CD4-positive, alpha-beta T cell treated with Interleukin-4 for 1 hour (primary cell): Measurements from ENCODE around the gene FSD1L.
"Not testable (repeated sequence)": the region's sequence is repeated elsewhere in the genome, so short reads cannot be mapped to it uniquely, and the experiment has no call there.

ENCODE experiments used
- DNase-seq, 2 donors: peaks; one replicate each; pipeline ENCODE4 v3.0.0-alpha.2; 2020 to 2022

The FSD1L gene

DNA sequence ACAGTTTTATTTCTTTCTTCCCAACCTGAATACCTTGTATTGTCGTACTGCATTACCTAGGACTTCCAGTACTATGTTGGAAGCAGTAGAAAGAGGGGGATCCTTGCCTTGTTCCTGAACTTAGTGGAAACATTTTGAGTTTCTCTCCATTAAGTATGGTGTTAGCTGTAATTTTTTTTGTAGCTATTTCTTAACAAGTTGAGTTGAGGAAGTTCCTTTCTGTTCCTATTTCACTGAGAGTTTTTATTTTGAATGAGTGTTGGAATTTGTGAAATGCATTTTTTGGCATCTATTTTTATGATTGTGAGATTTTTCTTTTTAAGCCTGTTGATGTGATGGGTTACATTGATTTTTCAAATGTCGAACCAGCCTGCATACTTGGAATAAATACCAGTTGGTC, 49.0 kb downstream of the FSD1L start:
- no peak for DNase-seq

DNA sequence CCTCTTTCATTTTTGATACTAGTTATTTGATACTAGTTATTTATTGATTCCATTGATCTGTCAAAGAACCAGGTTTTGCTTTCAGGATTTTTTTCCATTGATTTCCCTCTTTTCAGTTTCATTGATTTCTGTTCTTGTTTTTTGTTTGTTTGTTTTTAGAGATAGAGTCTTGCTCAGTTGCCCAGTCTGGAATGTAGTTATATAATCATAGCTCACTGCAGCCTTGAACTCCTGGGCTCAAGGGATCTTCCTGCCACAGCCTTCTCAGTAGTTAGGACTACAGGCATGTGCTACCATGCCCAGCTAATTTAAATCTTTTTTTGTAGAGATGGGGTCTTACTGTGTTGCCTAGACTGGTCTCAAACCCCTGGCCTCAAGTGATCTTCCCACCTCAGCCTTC, 49.9 kb downstream of the FSD1L start:
- DNase-seq: no peak

DNA sequence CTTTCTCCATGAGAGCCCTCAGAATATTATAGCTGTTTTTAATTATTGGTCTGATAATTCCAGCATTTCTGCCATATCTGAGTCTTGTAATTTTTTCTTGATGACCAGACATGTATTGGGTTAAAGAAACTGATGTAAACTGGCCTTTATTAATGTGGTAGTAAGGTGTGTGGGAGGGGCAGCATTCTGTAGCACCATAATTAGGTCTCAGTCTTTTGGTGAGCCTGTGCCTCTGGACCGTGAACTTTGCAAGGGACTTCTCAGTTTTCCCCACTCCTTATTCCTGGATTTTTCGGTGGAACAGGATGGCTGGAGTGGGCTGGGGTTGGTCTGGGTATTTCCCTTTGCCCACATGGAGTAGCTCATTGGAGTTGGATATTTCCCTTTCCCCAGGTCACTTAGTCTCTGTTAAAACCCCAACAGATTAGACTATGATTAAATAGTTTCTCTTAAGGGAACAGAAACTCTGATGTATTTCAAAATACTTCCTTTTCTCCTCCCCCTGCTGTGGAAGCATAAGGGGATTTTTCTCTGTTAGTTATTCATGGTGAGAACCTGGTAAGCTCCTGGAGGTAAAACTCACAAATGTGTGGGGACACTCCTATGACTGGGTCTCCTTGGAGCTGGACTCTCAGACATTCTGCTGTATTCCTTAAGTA, 52.4 kb downstream of the FSD1L start:
- DNase-seq: no peak

DNA sequence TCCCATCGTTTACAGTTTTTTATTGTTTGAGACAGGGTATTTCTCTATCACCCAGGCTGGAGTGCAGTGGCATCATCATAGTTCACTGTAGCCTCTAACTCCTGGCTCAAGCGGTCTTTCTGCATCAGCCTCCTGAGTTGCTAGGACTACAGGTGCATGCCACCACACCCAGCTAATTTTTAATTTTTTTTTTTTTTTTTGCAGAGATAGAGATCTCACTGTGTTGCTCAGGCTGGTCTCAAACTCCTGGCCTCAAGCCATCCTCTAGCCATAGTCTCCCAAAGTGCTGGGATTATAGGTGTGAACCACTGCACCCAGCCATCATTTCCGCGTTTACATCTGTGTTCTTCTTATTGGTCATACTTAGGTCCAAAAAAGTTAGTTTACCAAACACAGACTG, 53.6 kb downstream of the FSD1L start:
- DNase-seq: no peak

DNA sequence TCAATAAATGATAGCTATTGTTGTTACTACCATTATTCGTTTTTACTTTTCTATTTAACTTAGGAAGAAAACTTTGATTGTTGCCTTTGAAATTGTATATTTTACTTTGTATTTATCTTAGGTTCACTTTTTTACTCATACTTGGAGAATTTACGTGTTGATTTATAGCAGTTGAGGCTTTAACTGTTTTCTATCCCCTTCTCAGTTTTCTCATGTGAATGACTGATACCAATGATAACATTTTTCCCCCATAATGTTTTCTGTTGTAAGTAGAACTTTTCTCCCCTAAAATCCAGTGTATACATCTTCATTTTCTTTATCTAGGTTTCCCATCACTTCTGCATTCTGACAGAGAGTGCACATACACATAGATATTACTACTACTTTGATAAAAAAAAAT, 54.4 kb downstream of the FSD1L start:
- DNase-seq: no peak

DNA sequence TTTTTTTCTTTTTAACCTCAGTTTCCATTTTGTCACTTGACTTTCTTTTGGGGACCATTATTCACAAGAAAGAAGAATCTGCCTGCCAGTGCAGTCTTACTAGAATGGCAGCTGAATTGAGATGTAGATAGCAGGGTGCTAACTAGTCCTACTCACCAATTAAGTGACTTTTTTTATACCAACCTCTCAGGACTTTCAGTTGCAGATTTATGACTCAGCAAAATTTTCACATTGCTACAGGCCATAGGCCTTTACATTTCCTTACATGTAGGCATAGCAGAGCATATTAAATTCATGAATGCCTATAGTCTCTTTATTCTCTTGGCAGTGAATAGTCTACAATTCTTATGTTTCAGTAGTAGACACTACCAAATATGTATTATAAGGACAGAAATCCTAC, 56.0 kb downstream of the FSD1L start:
- DNase-seq: no peak

DNA sequence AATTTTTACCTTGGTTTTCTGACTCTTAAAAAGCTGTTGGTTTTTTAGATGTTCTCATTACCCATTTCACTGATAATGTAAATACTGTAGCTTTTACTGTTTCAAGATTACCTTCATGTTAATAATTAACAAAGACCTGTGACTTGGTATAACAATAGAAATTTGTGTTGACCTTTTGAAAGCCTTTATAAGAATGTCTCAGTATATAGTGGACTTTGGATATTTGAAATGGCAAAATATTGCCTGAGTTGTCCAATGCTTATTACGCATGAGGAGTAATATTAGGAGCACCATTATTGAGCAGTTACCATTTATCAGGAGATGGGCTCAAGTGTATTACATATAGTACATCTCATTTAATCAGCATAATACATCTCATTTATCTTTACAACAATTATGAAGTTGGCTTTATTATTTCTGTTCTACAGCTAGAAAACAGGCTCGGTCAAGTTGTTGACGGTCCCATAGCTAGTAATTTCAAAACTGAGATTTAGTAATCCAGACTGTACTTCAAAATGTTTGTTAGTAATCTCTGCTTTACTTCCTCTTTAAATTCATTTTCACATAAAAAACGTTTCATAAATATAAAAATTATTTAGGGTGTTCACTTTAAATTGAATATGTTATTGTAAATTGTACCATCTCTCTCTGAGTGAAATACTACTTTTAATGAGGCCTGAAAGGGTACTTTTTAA, 59.4 kb downstream of the FSD1L start:
- DNase-seq: no peak

DNA sequence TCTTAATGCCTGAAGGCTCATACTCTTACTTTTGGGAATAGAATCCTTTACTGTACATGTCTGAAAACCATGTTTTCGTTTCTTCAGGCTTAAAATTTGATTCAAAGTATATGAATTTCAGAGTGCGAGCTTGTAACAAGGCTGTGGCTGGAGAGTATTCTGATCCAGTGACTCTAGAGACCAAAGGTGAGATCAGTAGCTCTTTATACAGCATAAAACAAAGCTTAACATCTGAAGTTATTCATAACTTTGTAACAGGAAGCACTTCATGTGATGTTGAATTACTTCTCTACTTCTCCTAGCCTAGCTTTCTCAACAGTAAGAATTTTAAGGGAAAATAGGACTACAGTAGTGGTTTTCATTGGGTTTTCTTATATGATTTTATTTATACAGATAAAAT, 60.7 kb downstream of the FSD1L start:
- DNase-seq: no peak

DNA sequence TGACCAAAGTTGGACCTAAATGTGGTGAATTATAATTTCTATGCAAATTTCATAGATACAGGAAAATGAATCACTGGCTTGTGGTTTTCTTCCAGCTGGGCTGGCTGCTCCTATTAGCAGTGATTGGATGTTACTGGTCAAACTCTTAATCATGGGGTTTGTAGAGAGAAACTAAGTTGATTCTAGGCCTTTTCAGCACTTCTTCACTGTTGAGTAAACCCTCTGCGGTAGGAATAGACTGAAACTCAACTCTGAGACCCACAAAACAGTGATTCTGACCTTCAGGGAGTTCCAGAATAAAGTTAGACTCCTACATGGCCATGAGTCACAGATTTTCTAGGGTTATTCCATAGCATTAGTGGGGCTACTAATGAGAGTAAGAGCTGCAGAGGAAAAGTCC, 62.2 kb downstream of the FSD1L start:
- DNase-seq: no peak

DNA sequence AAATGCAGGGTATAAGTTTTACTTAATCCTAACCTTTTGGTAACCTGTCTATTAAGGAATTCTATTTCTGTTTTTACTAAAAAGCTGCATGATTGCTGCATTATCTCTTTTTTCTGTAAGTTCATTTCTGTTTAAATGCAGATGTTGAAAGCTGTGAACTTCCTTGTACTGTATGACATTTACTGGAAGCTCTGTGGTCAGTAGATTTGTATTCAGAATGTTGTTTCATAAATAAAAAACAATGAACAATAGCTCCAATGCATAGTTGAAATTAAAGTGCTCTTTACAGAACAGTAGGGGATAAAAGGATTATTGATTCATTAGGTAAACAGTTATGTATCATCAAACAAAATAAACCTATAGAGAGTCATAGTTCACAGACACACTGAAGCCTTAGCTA, 63.6 kb downstream of the FSD1L start:
- DNase-seq: no peak

DNA sequence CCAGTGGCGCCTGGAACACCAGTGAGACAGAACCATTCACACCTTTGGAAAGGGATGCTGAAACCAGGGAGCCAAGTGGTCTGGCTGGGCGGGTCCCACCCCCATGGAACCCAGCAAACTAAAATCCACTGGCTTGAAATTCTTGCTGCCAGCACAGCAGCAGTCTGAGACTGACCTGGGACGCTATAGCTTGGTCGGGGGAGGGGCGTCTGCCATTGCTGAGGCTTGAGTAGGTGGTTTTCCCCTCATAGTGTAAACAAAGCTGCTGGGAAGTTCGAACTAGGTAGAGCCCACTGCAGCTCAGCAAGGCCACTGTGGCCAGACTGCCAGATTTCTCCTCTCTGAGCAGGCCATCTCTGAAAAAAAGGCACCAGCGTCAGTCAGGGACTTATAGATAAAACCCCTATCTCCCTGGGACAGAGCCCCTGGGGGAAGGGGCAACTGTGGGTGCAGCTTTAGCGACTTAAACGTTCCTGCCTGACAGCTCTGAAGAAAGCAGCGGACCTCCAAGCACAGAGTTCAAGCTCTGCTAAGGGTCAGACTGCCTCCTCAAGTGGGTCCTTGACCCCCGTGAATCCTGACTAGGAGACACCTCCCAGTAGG, 68.1 kb downstream of the FSD1L start:
- no peak for DNase-seq

DNA sequence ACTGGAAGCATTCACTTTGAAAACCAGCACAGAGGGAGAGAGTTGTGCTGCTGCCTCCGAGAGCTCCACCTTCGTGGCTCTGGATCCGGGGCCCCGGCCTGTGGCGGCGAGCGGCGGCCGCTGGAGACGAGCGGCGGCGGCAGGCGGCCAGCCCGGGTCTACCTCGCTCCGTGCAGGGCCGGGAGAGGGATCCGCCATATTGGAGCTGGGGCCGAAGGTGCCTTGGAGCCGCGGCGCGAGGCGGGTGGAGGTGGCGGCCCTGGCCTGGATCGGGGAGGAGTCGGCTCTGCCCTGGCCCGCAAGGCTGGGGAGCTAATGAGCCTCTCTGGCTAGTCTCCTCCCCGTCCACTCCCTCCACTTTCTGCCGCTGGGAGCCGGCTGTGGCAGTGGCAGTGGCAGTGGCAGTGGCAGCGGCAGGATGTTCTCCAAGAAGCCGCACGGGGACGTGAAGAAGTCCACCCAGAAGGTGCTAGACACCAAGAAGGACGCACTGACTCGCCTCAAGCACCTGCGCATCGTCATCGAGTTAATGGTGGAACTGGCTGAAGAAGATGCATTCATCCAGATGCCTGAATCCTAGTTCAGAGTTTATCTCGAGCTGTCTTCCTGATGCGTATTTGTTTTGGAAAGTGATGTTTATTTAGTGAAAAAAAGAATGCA, 72.0 kb downstream of the FSD1L start:
- peak; percentile 24 to 40 for DNase-seq

DNA sequence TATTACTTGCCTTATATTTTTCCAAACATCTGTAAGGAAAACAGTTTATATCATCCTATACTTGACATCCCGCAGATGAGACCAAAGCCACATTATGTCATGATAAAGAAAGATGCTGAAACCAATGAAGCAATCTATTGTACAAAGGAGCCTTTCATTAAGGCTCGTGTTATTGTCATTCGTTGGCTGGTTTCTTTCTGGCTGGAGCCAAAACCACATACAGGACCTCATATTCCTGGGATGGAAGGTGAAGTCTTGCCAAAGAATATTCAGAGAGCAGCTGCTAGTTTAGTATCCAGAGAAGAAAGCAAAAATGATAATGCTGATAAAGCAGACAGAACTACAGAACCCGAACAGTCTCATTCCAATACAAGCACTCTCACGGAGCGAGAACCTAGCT, 73.2 kb downstream of the FSD1L start:
- not testable (repeated sequence) for DNase-seq

DNA sequence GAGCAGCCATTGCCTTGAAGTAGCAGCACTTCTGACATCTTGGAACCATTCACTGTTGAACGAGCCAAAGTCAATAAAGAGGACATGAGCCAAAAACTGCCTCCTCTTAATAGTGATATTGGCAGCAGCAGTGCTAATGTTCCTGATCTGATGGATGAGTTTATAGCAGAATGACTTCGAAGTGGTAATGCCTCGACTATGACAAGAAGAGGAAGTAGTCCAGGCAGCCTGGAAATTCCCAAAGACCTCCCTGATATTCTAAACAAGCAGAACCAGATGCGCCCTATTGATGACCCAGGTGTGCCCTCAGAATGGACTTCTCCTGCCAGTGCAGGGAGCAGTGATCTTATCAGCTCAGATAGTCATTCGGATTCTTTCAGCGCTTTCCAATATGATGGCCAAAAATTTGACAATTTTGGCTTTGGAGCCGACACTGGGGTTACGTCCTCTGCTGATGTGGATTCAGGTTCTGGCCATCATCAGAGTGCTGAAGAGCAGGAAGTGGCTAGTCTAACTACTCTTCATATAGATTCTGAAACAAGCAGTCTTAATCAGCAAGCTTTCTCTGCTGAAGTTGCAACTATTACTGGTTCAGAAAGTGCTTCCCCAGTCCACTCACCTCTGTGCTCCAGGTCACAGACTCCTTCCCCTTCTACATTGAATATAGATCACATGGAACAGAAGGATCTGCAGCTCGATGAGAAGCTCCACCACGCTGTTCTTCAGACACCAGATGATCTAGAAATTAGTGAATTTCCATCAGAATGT, 75.0 kb downstream of the FSD1L start:
- DNase-seq: not testable (repeated sequence)

DNA sequence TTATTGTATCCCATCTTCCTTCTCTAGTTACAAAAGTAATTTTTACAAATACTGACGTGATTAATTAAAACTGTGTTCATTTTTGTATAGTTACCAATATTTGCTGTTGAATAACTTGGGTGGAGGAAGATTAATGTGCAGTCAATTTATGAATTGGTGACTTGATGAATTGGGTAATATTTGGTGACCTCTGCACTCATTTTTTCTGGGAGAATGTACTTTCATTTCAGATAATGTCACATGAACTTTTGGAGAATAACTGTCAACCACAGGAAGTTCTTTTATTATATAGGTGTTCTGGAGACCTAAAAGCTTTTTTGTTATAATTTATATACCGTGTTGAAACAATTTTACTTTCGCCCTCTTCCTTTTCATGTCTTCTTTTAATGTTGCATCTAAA, 83.7 kb downstream of the FSD1L start:
- no peak for DNase-seq

DNA sequence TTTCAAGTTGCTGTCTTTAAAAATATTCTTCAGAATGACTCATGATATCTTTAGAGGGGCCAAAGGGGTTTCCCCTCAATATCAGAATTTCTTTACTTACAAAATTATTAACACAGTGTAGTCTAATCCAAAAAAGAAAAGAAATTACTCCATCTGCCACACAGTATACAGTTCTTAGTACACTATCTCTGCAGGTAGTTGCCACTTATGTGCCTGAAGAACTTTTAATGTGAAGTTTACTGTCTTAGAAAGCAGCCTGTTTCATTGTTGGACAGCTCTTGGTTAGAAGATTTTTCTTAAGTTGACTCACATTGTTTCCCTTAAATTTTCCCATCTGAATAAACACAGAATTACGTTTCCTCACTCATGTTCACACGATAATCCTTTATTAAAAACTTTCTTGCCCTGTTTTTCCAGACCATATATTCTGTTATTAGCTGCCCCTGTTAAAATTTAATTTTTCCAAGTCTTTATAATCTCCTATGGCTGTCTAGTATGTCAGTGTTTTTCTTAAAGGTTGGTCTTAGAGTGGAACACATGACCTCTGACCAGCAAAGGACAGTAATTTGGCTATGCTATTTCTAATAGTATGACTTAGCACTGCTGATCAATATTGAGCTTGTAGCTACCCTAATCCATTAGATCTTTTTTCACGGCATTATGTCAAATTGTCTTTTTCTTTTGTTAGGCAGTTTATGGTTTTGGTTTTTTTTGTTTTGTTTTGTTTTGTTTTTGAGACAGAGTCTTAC, 88.3 kb downstream of the FSD1L start:
- no peak for DNase-seq

DNA sequence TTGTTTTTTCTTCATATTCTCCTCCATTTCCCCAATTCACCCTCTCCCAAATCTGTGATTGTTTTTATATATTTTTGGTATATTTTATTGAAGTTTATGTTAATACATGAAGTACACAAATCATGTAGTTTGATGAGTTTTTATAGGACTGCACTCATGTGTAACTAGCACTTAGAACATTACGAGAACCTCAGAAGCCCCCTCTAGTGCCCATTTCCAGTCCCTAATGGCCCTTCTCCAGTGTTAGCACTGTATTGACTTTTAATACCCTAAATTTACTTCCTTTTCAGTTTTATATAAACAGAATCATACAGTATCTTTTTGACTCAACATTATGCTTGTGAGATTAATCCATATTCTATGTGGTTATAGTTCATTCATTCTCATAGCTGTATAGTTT, 91.6 kb downstream of the FSD1L start:
- DNase-seq: no peak

DNA sequence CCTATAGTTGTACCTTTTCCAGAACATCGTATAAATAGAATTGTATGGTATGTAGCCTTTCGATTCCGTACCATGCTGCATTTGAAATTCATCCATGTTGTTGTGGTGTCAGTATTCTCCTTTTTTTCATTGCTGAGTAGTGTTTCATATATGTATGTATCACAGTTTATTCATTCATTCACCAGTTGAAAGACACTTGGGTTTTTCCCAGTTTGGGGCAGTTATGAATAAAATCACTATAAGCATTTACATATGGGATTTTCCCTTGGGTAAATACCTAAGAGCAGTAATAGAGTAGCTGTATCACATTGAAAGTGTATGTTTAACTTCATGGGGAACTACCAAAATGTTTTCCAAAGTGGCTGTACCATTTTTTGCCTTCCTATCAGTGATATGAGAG, 94.0 kb downstream of the FSD1L start:
- no peak for DNase-seq

DNA sequence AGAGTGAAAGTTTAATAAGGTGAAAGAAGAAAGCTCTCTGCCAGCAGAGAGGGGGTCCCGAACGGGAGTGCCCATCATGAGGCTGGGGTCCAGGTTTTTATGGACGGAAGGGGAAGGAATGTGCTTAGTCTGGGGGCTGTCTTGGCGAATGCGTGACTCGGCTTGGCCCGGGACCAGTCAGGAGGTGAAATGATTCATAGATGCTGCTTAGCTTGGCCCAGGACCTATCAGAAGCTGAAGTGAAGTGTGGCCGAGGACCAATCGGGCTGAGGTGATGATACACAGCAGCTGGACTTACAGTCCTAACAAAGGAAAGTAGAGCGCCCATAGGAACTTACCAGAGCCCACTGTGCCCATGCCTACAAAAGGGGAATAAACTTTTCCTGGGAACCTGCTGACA, 106.2 kb downstream of the FSD1L start:
- no peak for DNase-seq

DNA sequence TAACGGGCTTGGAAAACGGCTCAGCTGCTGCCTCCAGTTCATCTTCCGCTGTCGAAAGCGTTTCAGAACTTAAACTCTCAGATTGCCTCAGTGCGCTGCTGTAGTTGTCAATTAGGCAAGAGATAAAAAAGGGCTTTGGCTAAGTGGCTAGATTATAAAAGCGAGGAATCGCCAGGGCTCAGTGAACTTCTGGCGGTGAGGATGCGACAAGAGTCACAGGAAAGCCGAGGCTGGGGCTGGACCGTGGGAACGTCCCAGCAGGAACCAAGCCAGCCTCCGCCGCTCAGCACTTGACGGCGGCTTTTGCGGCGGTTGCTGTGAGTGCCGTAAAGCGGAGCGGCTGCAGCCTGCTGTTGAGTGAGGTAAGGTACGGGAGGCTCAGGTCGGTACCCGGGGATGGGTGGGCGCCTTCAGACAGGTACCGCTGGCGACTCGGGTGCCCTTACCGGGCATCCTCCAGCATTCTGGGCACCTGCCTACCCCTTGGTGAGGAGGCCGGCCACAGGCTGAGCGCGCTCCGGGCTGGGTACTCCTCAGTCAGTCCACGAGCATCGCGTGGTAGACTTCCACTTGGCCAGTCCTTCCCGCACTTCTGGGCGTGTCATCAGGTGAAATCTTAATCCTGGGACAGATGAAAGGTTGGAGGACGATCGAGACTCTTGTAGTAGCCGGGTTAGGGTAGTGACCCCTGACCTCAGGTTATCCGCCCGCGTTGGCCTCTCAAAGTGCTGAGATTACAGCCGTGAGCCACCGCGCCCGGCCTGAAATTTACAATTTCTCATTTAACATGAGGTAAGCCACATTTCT, 110.2 kb downstream of the FSD1L start, which contains the start of gene FKTN:
FKTN (plus strand) TSS at position 328 of the 807 bp plus-strand sequence. CDS start 16,902 bp downstream, outside the sequence.
- peak; percentile 85 to 86 for DNase-seq

DNA sequence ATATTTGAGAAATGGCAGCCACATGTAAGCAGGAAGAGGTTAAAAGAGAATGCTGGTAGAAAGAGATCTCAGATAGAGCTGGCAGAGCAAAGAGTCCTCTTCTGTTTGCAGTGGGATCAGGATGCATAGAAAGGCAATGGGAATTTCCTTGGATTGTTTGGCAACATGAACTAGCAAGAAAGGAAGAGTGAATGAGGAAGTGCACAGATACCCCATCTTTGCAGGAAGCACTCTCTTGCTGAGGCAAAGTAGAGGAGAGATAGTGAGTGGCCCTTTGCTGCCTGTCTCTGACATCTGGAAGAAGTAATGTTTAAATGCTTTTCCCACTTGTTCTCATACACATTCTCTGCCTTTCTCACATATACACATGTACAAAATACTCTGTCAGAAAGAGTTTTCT, 124.6 kb downstream of the FSD1L start:
- DNase-seq: no peak
